ENCODE data around the gene KIF11.

The KIF11 gene

DNA sequence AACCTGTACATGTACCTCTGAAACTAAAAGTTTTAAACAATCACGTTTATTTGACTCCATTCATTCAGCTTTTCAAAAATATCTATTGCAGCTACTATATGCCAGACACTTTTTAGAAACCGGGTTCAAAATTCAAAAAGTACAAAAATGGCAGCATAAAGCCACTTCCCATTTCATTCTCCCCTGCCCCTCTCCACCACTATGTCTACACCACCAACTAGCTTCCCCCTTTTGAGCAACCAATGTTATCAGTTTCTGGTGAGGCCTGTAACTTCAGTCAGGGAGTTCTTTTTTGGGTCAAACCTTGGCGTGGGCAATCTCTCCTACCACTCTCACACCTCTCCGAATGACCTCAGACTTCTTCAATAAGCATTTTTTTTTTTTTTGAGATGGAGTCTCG is 85.3 kb downstream of the KIF11 start:
- H3K4me3 ChIP-seq (ENCODE audit: low read depth, low read length), result no peak overlapping the region
- TF ChIP-seq, protein P1, sequence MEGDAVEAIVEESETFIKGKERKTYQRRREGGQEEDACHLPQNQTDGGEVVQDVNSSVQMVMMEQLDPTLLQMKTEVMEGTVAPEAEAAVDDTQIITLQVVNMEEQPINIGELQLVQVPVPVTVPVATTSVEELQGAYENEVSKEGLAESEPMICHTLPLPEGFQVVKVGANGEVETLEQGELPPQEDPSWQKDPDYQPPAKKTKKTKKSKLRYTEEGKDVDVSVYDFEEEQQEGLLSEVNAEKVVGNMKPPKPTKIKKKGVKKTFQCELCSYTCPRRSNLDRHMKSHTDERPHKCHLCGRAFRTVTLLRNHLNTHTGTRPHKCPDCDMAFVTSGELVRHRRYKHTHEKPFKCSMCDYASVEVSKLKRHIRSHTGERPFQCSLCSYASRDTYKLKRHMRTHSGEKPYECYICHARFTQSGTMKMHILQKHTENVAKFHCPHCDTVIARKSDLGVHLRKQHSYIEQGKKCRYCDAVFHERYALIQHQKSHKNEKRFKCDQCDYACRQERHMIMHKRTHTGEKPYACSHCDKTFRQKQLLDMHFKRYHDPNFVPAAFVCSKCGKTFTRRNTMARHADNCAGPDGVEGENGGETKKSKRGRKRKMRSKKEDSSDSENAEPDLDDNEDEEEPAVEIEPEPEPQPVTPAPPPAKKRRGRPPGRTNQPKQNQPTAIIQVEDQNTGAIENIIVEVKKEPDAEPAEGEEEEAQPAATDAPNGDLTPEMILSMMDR (IDR thresholded peaks at IDR 0.05; ENCODE audit: control insufficient read depth, extremely low read depth, insufficient read depth), result no peak
- DNase-seq (ENCODE audit: low read depth), result no peak

DNA sequence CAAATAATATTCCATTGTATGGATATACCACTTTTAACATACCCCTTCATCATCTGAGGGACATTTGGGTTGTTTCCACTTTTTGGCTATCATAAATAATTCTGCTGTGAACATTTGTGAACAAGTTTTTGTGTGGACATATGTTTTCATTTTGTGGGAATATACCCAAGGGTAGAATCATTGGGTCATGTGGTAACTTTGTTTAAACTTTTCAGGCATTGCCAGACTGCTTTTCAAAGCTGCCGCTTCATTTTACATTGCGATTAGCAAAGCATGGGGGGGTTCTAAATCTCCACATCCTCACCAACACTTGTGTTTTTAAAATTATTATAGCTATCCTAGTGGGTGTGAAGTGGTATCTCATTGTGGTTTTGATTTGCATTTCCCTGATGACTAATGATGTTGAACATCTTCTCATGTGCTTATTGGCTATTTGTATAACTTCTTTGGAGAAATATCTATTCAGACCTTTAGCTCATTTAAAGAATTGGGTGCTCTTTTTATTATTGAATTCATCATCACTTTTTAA is 88.4 kb downstream of the KIF11 start:
- no peak overlapping the region for H3K4me3 ChIP-seq (ENCODE audit: low read depth, low read length)
- TF ChIP-seq, protein P1 (IDR thresholded peaks at IDR 0.05; ENCODE audit: control insufficient read depth, extremely low read depth, insufficient read depth), result no peak
- no peak for DNase-seq (ENCODE audit: low read depth)

- H3K4me3 ChIP-seq (ENCODE audit: low read depth, low read length), result no peak overlapping the region
- no peak for DNase-seq (ENCODE audit: low read depth)
- TF ChIP-seq, protein P1 (IDR thresholded peaks at IDR 0.05; ENCODE audit: control insufficient read depth, extremely low read depth, insufficient read depth), result no peak
Observed at GRCh38 chr10:92688573-92688926, 95.6 kb downstream of the KIF11 start.

- TF ChIP-seq, protein P1 (IDR thresholded peaks at IDR 0.05; ENCODE audit: control insufficient read depth, extremely low read depth, insufficient read depth), result no peak
- DNase-seq (ENCODE audit: low read depth), result no peak
- H3K4me3 ChIP-seq (ENCODE audit: low read depth, low read length), result peak overlapping the region; percentile 37
Observed at GRCh38 chr10:92688927-92689662, 96.2 kb downstream of the KIF11 start.

DNA sequence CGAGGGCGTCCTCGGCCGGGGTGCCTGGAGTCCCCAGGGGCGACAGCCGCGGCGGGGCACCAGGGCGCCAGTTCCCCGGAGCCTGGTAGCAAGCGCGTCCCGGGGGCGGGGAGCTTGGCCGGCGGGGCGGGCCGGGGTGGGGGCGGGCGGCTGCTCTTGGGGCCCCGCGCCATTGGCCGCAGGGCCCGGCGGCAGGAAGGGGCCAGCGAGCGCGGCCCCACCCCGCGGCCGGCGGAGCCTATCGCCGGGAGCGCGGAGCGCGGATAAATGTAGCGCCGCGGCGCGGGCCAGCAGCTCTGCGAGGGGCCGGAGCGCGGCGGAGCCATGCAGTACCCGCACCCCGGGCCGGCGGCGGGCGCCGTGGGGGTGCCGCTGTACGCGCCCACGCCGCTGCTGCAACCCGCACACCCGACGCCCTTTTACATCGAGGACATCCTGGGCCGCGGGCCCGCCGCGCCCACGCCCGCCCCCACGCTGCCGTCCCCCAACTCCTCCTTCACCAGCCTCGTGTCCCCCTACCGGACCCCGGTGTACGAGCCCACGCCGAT is 96.8 kb downstream of the KIF11 start, which contains the start of gene HHEX:
TSS of gene HHEX (plus strand) at position 293 of the 548 bp plus-strand sequence. CDS start at position 325, 32 bp downstream.
- peak within 1 kb of the TSS; percentile 37 for H3K4me3 ChIP-seq (ENCODE audit: low read depth, low read length)
- DNase-seq (ENCODE audit: low read depth), result no peak
- TF ChIP-seq, protein P1 (IDR thresholded peaks at IDR 0.05; ENCODE audit: control insufficient read depth, extremely low read depth, insufficient read depth), result no peak

GRCh38 chr10:92690211-92690914 is 97.4 kb downstream of the KIF11 start:
- peak overlapping the region; percentile 35 for H3K4me3 ChIP-seq (ENCODE audit: low read depth, low read length)
- DNase-seq (ENCODE audit: low read depth), result no peak
- TF ChIP-seq, protein P1 (IDR thresholded peaks at IDR 0.05; ENCODE audit: control insufficient read depth, extremely low read depth, insufficient read depth), result no peak

All from LNCaP clone FGC (cell line).